Mononuclear cell (primary cell): ENCODE measurements around the gene TLX1. TPM values are rescaled to one million over a fixed set of nuclear protein-coding genes. Genes with fewer than 3 reads are reported as not detected.
"Not testable (repeated sequence)": the region's sequence is repeated elsewhere in the genome, so short reads cannot be mapped to it uniquely, and the experiment has no call there.

Source experiments
- H3K27me3 ChIP-seq: 2 replicates; pipeline ENCODE4 v1.6.0; 2011; ENCODE audit warnings: low read length, control low read depth; ENCODE audit not compliant: insufficient read depth
- H3K4me1 ChIP-seq: 2 replicates; pipeline ENCODE4 v1.5.1; 2011; ENCODE audit warnings: mild to moderate bottlenecking, low read length, control low read depth; ENCODE audit not compliant: insufficient read depth
- H3K4me3 ChIP-seq: 2 replicates; pipeline ENCODE4 v1.5.1; 2011; ENCODE audit warnings: mild to moderate bottlenecking, low read length, moderate library complexity
- H3K9me3 ChIP-seq: 2 replicates; pipeline ENCODE4 v1.5.1; 2011; ENCODE audit warnings: low read depth, mild to moderate bottlenecking, control low read depth, low read length
- total RNA-seq: library from RNA; depleted of rRNA; stranded (reverse); fragments of >200 nt; gene quantifications from one replicate; pipeline ENCODE4 v1.2.3, GENCODE V29; 2012

TLX1 gene
- total RNA-seq, 1 donor: not detected

GRCh38 chr10:101146392-101147251 lies 15.5 kb downstream of the TLX1 start:
- Histone ChIP-seq H3K27me3 (peaks cover 94% of the 10 kb centered on the region), H3K9me3 (no peaks in the 10 kb centered on the region), H3K4me1 (peaks cover 8% of the 10 kb centered on the region), H3K4me3 (no peak overlapping the region)

- Histone ChIP-seq H3K9me3 (no peaks in the 10 kb centered on the region), H3K4me3 (no peak overlapping the region), H3K27me3 (peaks cover 61% of the 10 kb centered on the region), H3K4me1 (no peaks in the 10 kb centered on the region)
Observed at GRCh38 chr10:101151395-101151794, 20.3 kb downstream of the TLX1 start.

GRCh38 chr10:101152316-101152715 lies 21.2 kb downstream of the TLX1 start:
- H3K4me1 ChIP-seq: no peaks in the 10 kb centered on the region
- H3K27me3 ChIP-seq: peaks cover 58% of the 10 kb centered on the region
- H3K9me3 ChIP-seq: no peaks in the 10 kb centered on the region

GRCh38 chr10:101154506-101154905 lies 23.4 kb downstream of the TLX1 start:
- H3K9me3 ChIP-seq, H3K4me3 ChIP-seq, H3K4me1 ChIP-seq: not testable (repeated sequence)
- peaks cover 46% of the 10 kb centered on the region for H3K27me3 ChIP-seq

More at GRCh38 chr10:101152316-101152715, 21.2 kb downstream of the TLX1 start:
- no peak overlapping the region for H3K4me3 ChIP-seq

DNA sequence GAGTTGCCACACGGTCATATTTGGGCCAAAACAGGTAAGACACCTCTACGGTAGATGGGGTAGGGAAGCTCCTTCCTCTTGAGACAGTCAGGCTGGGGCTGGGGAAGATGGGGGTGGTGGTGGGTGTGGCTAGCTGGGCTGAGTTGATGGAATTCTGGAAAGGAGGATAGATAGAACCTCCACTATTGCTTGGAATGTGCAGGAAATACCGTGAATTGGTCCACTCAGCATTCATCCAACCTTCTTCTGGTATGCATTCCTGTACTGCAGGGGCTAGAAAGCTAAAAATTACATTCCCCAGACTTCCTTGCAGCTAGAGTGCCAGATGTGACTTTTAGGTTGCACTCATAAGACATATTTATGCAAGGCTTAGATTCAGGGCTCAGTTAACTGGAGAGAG lies 24.8 kb downstream of the TLX1 start:
- Histone ChIP-seq H3K9me3 (no peaks in the 10 kb centered on the region), H3K4me3 (no peak overlapping the region), H3K27me3 (peaks cover 42% of the 10 kb centered on the region), H3K4me1 (no peaks in the 10 kb centered on the region)

DNA sequence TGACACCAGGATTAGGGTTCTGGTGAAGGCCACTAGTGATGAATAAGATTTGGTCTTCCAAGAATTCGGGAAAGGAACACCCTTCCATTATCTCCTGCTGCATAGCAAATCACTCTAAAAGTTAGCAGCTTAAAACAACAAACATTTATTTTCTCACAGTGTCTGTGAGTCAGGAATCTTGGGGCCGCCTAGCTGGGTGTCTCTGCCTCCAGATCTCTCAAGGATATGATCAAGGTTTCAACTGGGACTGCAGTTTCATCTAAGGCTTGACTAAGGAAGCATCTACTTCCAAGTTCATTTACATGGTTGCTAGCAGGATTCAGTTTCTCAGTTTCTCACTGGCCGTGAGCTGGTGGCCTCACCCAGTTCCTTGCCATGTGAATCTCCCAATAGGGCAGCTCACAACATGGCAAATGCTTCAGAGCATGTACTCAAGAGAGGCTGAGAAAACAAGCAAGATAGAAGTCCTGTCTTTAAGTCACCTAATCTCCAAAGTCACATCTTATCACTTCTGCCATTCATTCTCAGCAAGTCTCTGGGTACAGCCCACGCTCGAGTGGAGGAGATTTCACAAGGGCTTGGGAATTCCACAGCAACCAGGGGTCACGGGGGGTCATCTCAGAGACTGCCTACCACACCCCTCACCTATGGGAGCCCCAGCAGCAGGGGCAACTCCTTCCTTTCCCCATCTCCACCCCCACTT lies 26.8 kb downstream of the TLX1 start:
- Histone ChIP-seq H3K4me3 (no peak overlapping the region), H3K9me3 (no peaks in the 10 kb centered on the region), H3K4me1 (peaks cover 7% of the 10 kb centered on the region), H3K27me3 (peaks cover 40% of the 10 kb centered on the region)

DNA sequence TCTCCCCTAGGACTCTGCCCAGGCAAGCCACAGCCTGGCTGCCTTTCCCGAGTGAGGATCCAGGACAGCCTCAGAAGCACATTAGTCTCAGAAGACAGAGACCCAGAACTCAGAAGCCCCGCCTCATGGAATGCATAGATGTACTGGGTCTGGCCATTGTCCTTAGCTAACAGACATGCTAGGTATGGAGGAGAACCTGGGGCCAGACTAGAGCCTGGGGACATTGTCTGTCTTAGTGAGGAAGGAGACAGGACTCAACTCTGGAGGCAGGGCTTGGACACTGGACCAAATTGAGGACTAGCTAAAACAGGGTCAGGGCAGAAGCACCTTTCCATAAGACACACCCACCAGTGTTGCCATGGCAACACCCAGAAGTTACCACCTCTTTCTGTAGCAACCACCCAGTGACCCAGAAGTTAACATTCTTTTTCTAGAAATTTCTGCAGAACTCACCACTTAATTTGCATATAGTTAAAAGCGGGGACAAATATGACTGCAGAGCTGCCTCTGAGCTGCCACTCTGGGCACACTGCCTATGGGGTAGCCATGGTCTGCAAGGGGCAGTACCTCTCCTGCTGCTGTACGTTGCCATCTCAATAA lies 27.5 kb downstream of the TLX1 start:
- Histone ChIP-seq H3K4me3 (no peak overlapping the region), H3K4me1 (peaks cover 7% of the 10 kb centered on the region), H3K9me3 (no peaks in the 10 kb centered on the region), H3K27me3 (peaks cover 41% of the 10 kb centered on the region)

- peaks cover 53% of the 10 kb centered on the region for H3K27me3 ChIP-seq
- H3K4me1 ChIP-seq: peaks cover 7% of the 10 kb centered on the region
- no peak overlapping the region for H3K4me3 ChIP-seq
- no peaks in the 10 kb centered on the region for H3K9me3 ChIP-seq
Observed at GRCh38 chr10:101161494-101162299, 30.6 kb downstream of the TLX1 start.

- Histone ChIP-seq H3K4me1 (peaks cover 7% of the 10 kb centered on the region), H3K9me3 (no peaks in the 10 kb centered on the region), H3K27me3 (peaks cover 49% of the 10 kb centered on the region), H3K4me3 (no peak overlapping the region)
Observed at GRCh38 chr10:101162677-101163076, 31.6 kb downstream of the TLX1 start.

GRCh38 chr10:101164020-101164419 lies 32.9 kb downstream of the TLX1 start:
- H3K27me3 ChIP-seq: peaks cover 50% of the 10 kb centered on the region
- H3K9me3 ChIP-seq: no peaks in the 10 kb centered on the region
- H3K4me3 ChIP-seq: no peak overlapping the region
- H3K4me1 ChIP-seq: peaks cover 7% of the 10 kb centered on the region

- Histone ChIP-seq H3K4me1 (peaks cover 7% of the 10 kb centered on the region), H3K9me3 (no peaks in the 10 kb centered on the region), H3K4me3 (no peak overlapping the region), H3K27me3 (peaks cover 51% of the 10 kb centered on the region)
Observed at GRCh38 chr10:101165736-101166135, 34.6 kb downstream of the TLX1 start.

DNA sequence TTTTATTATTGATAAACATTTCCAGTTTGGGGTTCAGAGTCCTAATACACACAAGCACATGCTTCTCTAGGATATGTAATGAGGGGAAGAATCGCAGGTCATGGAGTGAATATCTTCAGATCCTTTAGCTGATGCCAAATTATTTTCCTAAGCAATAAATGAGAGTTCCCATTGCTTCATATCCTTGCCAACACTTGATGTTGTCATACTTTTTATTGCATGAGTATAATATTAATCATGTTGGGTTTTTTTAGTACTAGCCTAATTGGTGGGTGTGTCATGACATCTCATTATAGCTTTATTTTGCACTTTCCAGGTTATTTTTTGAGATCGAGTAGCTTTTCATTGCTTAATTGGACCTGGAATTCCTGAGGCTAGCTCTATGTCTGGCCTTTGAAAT lies 35.3 kb downstream of the TLX1 start:
- H3K27me3 ChIP-seq: peaks cover 49% of the 10 kb centered on the region
- H3K4me3 ChIP-seq: no peak overlapping the region
- peaks cover 7% of the 10 kb centered on the region for H3K4me1 ChIP-seq
- no peaks in the 10 kb centered on the region for H3K9me3 ChIP-seq

- H3K9me3 ChIP-seq: peaks cover 13% of the 10 kb centered on the region
- H3K4me3 ChIP-seq: no peak overlapping the region
- peaks cover 44% of the 10 kb centered on the region for H3K27me3 ChIP-seq
- H3K4me1 ChIP-seq: no peaks in the 10 kb centered on the region
Observed at GRCh38 chr10:101172741-101173140, 41.6 kb downstream of the TLX1 start.

- Histone ChIP-seq H3K4me3 (no peak overlapping the region), H3K4me1 (no peaks in the 10 kb centered on the region), H3K27me3 (peaks cover 35% of the 10 kb centered on the region), H3K9me3 (peaks cover 13% of the 10 kb centered on the region)
Observed at GRCh38 chr10:101174319-101174718, 43.2 kb downstream of the TLX1 start.
